ENCODE results near the gene PPP3CA. TPM values are rescaled to one million over a fixed set of nuclear protein-coding genes. Genes with fewer than 3 reads are reported as not detected.

Gene PPP3CA
- total RNA-seq, 1 donor from 2014 or later, result 22.9 TPM

DNA sequence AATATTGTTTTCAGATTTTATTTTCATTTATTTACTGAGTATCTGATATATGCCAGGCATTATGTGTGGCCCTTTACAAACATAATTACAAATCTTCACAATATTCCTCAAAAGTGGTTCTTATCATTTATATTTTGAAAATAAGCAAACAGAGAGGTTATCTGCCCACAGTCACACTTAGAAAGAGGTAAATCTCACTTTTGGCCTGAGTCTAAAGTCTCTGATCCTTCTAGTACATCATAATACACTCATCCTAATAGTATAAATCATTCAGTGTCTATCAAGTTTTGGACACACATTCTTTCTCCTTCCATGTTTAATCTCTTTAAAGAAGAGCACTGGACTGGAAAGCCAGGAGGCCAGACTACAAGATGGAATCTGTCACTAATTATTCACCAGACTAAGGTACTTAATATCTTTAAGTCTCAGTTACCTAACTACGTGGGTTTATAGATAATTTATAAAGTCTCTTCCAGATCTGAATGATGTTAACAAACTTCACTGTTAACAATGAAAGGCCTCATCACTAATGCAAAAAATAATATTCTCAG, 281.3 kb downstream of the PPP3CA start:
- intact Hi-C loops (cut with micrococcal nuclease), result no loop called here

DNA sequence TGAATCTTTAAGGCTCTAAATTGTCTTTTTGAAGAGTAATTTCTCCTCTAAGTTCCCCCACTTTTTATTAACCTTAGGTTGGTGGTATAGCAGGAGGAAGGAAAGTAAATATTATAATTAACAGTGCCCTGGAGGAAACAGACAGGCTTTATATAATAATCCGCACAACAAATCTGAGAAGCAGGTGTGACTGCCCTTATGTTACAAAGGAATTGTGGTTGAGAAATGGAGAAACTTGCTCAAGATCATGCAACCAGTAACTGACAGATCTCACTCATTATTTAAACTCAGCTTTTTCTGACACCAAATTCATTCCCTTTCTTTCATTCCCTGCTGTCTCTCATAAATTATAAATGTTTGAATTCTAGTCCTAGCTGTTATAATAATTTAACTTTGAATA, 282.0 kb downstream of the PPP3CA start:
- intact Hi-C loops (cut with micrococcal nuclease), result no loop called here

- intact Hi-C loops (cut with micrococcal nuclease), result no loop called here
Observed at GRCh38 chr4:101064541-101065180, 282.7 kb downstream of the PPP3CA start.

- intact Hi-C loops (cut with micrococcal nuclease), result no loop called here
Observed at GRCh38 chr4:101055392-101055791, 291.9 kb downstream of the PPP3CA start.

GRCh38 chr4:101050837-101051205, 296.5 kb downstream of the PPP3CA start:
- intact Hi-C loops (cut with micrococcal nuclease), result no loop called here

DNA sequence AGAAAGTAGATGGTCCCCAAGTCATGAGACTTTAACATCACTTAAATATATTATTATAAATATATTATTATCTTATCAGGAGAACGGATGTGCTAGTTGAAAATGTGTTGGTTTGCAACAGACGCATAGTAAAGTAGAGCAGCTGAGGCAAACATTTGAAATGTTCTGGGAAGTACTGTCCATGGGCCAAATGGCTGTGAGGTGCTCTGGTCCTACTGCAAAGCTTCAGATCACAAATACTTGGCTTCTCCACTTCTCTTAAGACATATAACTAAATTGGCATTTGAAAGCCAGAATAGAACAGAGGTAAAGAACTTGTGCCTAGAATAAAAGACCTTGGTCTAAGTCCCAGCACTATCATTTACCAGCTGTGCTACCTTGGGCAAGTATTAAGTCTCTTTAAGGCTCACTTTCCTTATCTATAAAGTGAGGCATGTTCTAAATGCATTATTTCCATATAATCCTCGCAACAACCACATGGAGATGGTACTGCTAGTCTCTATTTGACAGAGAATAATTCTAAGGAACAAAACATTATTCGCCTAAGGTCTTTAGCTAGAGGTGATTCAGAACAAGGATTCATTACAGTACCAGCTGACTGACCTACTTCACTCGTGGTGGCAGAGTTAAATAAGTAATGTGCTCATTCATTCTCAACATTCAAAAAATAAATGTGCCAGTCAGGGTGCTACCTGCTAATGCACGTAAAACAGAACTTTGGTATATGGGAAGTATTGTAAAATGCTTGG, 297.1 kb downstream of the PPP3CA start:
- intact Hi-C loops (cut with micrococcal nuclease), result no loop called here

DNA sequence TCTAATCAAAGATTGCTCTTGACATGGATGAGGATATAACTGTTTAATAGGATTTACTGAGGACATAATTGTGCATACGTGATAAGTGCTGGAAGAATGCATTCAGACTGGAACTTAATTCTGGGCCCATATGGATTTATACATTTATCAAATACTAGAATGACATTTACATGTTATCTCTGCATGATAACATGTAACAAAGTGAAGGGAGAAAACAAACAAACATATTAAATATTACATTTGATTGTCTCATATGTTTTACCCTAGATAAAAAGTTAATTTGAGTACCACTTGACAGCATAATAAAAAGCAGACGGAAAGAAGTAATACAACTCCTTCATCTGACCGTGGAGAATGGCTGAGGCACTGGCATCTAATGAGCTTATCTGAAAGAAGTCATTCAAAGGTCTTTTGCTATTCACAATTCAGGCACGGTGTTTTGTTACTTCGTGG, 297.8 kb downstream of the PPP3CA start:
- intact Hi-C loops (cut with micrococcal nuclease), result no loop called here

DNA sequence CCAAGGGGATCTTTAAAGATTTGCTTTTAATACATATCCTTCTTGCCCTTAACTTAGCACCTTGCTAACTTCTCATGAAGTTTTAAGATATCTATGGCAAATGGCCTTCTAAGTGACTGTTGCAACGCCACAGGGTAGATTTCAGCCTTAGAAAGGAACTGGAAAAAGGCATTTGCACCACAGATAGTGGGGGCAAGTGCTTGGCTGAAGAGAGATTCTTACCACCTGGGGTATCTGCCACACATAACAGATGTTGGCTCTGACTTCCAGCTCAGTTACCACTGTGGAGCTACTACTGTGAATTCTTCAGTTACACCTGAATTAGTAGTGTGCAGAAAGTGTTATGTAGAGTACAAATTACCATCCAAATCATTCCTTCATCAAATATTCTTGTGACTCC, 302.6 kb downstream of the PPP3CA start:
- intact Hi-C loops (cut with micrococcal nuclease), result no loop called here

DNA sequence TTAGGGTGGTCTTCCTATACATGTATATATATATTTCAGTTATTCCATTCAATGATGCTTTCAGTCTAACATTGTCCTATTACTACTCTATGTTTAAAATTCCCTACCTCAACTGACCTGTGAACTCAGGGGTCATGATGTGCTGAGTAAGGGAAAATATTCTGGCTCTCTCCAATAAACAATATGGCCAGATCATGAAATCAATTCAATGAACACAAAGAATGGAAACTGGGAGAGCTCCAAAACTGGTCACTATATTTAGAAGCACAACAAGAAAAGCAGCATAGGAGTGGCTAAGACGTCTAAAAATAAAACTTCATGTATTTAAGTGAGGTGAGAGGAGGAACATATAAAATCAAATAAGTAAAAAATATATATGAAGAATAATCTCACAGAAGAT, 304.5 kb downstream of the PPP3CA start:
- intact Hi-C loops (cut with micrococcal nuclease), result no loop called here

- intact Hi-C loops (cut with micrococcal nuclease), result no loop called here
Observed at GRCh38 chr4:101040776-101041175, 306.6 kb downstream of the PPP3CA start.

- intact Hi-C loops (cut with micrococcal nuclease), result no loop called here
Observed at GRCh38 chr4:101039367-101039766, 308.0 kb downstream of the PPP3CA start.

- intact Hi-C loops (cut with micrococcal nuclease), result loop anchor here (1.0 kb wide), 2 partner anchors 8 to 17 kb away; no protein-coding TSS in a partner anchor
Observed at GRCh38 chr4:101037938-101038413, 309.4 kb downstream of the PPP3CA start.

DNA sequence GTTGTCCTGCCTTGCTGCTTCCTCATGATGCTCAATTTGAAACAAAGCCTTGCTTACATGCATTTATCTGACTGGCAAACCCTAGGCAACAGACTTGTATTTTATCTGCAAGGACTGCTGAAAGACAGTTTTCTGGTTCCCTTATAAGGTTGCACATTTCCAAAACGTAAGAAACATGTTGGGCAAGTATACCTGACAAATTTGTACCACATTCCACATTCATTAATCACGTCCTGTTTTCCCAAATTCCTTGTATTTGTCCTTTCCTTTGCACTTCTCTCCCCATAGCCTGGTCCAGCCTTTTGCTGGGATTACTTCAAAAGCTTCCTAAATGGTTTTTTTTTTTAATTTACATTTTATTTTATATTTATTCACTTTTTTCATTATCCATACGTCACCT, 310.1 kb downstream of the PPP3CA start:
- intact Hi-C loops (cut with micrococcal nuclease), result no loop called here

DNA sequence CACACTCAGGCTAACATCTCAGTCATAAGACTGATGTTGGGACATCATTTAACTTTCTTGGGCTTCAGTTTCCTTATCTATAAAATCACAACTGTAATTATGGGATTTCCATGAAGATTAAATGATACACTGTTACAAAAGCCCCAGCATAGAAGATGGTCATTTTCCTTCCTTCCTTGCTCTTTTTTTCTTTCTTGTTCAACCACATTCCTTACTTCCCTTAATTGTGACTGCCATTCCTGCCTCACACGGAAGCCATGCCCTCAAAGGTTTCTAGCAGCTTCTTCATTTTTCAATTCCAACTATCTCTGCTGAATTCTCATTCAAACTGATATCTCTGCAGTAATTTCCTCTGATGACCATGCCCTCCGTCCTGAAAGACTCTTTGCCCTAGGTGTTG, 311.8 kb downstream of the PPP3CA start:
- intact Hi-C loops (cut with micrococcal nuclease), result no loop called here

DNA sequence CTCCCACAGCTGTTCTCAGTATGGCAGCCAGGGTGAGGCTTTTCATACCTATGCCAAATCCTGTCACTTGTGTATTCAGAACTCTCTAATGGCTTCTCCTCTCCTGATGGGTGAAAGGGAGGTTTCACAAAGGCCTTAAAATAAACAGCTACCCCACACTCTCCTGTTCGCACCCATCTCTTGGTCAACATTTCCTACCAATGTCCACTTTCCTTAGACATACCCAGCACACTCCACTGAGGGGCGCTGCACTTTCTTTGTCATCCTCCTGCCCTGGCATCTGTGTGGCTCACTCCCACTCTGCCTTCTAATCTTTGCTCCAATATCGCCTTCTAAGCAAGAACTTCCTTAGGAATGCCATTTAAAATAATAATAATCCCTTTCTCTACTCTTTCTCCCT, 313.3 kb downstream of the PPP3CA start:
- intact Hi-C loops (cut with micrococcal nuclease), result loop anchor here (1.0 kb wide), 1 partner anchor 13 kb away; no protein-coding TSS in a partner anchor

DNA sequence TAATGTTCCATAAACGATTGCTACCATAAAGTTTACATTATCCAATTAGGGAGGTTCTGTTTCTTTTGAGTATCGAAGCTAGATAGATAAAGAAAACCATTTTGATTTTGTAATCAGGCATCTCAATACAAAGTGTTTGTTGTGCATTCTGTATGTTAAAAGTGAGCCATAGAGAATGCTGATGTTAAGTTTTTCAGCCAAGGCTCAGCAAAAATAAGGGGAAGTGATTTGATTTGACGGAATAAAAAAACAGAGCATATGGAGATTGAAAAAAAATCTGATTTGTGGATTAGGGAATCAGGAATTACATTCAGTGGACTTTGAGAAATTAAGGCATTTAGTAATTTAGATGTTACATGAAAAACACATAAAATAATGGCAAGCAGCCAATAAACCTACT, 314.8 kb downstream of the PPP3CA start:
- intact Hi-C loops (cut with micrococcal nuclease), result no loop called here

GRCh38 chr4:101031971-101032370, 315.4 kb downstream of the PPP3CA start:
- intact Hi-C loops (cut with micrococcal nuclease), result no loop called here

DNA sequence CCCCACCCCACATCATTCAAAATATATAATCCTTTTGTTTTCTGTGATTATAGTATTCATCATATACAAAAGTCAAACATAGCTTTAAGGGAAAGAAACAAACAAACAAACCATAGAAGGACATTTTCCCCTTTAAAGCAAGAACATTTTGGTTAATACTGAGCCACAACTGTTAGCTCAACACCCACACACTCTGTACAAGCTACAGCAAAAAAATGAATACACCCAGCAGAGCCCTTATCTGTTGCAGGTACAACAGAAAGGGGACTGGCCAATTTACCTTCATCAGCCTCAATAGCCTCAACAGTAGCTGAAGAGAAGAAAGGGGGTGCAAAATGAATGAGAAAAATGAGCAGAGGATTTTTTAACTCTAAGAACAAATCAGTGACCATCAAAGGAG, 318.4 kb downstream of the PPP3CA start:
- intact Hi-C loops (cut with micrococcal nuclease), result loop anchor here (10.0 kb wide), 2 partner anchors 574 to 1524 kb away; no protein-coding TSS in a partner anchor

DNA sequence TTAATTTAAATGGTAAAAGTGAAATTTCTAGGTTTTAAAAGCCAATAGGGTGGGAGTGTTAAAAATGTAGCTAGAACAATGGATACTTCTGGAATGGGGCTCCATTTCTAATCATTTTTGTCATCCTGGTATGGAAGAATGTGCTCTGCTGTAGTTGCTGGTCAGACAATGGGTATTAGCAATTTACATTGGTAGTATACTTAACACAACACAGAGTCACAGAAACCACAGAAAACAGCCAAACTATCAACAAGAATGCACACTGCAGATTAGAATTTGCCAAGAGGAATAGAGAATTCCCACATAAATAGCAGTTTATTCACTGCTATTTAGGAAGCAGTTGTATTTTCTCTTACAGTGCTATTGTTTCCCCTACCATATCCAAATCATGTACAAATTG, 319.6 kb downstream of the PPP3CA start:
- intact Hi-C loops (cut with micrococcal nuclease), result loop anchor here (10.0 kb wide), 2 partner anchors 573 to 1523 kb away; no protein-coding TSS in a partner anchor

DNA sequence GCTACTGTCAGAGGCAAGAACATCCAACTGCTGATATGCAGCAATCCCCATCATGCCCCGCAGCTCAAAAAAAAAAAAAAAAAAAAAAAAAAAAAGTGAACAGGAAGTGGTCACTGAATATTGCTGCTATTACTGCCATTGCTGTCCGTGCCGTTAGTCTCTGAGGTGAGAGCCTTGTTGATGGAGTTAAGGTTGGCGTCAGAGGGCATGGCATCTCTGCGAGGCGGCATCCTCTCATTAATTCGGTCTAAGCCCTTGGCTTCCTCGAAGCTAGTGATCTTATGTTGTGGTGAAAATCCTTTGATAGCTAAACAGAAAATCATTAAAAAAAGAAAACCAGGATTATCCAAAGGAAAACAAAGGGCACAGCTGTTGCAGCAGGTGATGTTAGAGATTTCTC, 321.6 kb downstream of the PPP3CA start:
- intact Hi-C loops (cut with micrococcal nuclease), result loop anchor here (10.0 kb wide), 2 partner anchors 571 to 1521 kb away; no protein-coding TSS in a partner anchor

GRCh38 chr4:101022151-101023024, 324.9 kb downstream of the PPP3CA start:
- intact Hi-C loops (cut with micrococcal nuclease), result loop anchor here (5.0 to 10.0 kb wide), 5 partner anchors 455 to 1518 kb away; partner anchors contain the start of gene TRMT10A

Data from T-helper 1 cell treated with Interleukin-12 subunit alpha and Interleukin-12 subunit beta and Interleukin-4 antibody, amounts not matched to agents 30 ng/mL and 1 ng/mL, for 36 hours (primary cell).